ENCODE results near the gene AAK1. TPM values are rescaled to one million over a fixed set of nuclear protein-coding genes. Genes with fewer than 3 reads are reported as not detected.

The AAK1 gene
- polyA plus RNA-seq, 1 donor from 2014 or later: 26.7 TPM

DNA sequence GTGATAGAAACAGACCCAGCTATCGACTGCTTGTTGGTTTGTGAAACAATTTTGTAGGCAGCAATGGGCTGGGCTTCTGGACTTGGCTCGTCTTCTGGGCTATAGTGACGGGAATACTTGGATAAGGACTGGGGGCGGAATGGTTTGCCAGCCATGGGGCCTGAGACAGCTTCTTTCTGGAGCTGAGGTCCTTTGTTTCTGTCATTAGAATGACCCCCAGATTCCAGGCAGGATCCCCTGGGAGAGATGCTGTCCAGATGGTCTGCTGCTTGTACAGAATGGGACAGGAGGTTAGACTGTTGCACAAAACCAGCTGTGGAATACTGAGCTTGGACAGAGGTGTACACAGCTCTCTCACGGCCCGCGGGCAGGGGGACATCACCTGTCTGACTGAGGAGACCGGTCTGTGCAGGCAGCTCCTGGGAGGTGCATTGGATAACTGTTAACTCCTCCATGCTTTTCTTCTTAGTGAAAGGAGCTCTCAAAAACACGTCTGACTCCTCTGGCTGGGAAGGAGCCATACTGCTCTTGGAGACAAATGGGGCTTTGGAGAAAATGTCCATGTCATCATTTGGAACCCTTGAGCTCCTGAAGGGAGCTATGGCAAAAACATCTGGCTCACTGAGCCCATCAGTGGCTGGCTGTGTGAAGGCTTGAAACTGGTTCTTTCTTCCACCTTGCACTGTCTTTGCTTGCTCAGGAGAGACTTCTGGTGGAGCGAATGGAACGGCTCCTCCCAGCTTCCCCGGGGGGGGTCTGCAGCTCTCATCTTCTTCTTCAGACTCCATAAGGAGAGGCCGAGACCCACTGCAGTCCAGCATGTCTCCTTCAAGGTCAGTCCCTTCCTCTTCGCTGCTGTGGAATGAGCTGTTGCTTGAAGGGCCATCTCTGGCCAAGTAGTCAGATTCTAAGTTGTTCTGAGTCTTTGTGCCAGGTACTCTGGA, 177.8 kb downstream of the AAK1 start:
- H3K27me3 ChIP-seq (ENCODE audit: insufficient read depth, low read depth, low read length): no peaks in the 10 kb centered on the region
- H3K9me2 ChIP-seq (ENCODE audit: insufficient read depth, low read length): no peaks in the 10 kb centered on the region
- no peak overlapping the region for H3K4me2 ChIP-seq (ENCODE audit: low read length)
- H4K20me1 ChIP-seq (ENCODE audit: insufficient read depth): no peaks in the 10 kb centered on the region
- H3K36me3 ChIP-seq (ENCODE audit: insufficient read depth, low read length): no peaks in the 10 kb centered on the region
- no peak overlapping the region for H3K9ac ChIP-seq (ENCODE audit: low read length)
- no peaks in the 10 kb centered on the region for H3K9me3 ChIP-seq (ENCODE audit: low read length)
- TF ChIP-seq SMC3 (conservative IDR thresholded peaks at IDR 0.05; ENCODE audit: poor library complexity) (no peak), CTCF (IDR thresholded peaks at IDR 0.05; ENCODE audit: poor library complexity, severe bottlenecking) (no peak), MXI1 (conservative IDR thresholded peaks at IDR 0.05; ENCODE audit: poor library complexity, severe bottlenecking) (no peak), RAD21 (conservative IDR thresholded peaks at IDR 0.05) (no peak), TAF1 (IDR thresholded peaks at IDR 0.05; ENCODE audit: low read depth) (no peak), EZH2 (IDR thresholded peaks at IDR 0.05; ENCODE audit: borderline replicate concordance, insufficient read depth, low read length, poor library complexity, severe bottlenecking) (no peak), POLR2AphosphoS5 (IDR thresholded peaks at IDR 0.05) (no peak), EP300 (conservative IDR thresholded peaks at IDR 0.05; ENCODE audit: poor library complexity, severe bottlenecking) (no peak)
- TF ChIP-seq, protein P1, sequence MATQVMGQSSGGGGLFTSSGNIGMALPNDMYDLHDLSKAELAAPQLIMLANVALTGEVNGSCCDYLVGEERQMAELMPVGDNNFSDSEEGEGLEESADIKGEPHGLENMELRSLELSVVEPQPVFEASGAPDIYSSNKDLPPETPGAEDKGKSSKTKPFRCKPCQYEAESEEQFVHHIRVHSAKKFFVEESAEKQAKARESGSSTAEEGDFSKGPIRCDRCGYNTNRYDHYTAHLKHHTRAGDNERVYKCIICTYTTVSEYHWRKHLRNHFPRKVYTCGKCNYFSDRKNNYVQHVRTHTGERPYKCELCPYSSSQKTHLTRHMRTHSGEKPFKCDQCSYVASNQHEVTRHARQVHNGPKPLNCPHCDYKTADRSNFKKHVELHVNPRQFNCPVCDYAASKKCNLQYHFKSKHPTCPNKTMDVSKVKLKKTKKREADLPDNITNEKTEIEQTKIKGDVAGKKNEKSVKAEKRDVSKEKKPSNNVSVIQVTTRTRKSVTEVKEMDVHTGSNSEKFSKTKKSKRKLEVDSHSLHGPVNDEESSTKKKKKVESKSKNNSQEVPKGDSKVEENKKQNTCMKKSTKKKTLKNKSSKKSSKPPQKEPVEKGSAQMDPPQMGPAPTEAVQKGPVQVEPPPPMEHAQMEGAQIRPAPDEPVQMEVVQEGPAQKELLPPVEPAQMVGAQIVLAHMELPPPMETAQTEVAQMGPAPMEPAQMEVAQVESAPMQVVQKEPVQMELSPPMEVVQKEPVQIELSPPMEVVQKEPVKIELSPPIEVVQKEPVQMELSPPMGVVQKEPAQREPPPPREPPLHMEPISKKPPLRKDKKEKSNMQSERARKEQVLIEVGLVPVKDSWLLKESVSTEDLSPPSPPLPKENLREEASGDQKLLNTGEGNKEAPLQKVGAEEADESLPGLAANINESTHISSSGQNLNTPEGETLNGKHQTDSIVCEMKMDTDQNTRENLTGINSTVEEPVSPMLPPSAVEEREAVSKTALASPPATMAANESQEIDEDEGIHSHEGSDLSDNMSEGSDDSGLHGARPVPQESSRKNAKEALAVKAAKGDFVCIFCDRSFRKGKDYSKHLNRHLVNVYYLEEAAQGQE (IDR thresholded peaks at IDR 0.05; ENCODE audit: borderline replicate concordance): no peak
- H3K4me3 ChIP-seq (ENCODE audit: low read length): no peak overlapping the region
- H3K79me2 ChIP-seq (replicated peaks; ENCODE audit: insufficient read depth, low read length): no peaks in the 10 kb centered on the region
- no peak overlapping the region for H2AFZ ChIP-seq (ENCODE audit: low read depth, low read length)
- no peak overlapping the region for H3K27ac ChIP-seq (ENCODE audit: low read length)
- no peaks in the 10 kb centered on the region for H3F3A ChIP-seq (ENCODE audit: insufficient read depth, low read length, poor library complexity, severe bottlenecking)

GRCh38 chr2:69464575-69464974, 179.0 kb downstream of the AAK1 start:
- H3K9me2 ChIP-seq (ENCODE audit: insufficient read depth, low read length): no peaks in the 10 kb centered on the region
- no peak overlapping the region for H3K27ac ChIP-seq (ENCODE audit: low read length)

More at GRCh38 chr2:69464575-69464974, 179.0 kb downstream of the AAK1 start:
- Histone ChIP-seq H3K9me3 (ENCODE audit: low read length) (no peaks in the 10 kb centered on the region), H3K4me2 (ENCODE audit: low read length) (no peak overlapping the region), H3F3A (ENCODE audit: insufficient read depth, low read length, poor library complexity, severe bottlenecking) (no peaks in the 10 kb centered on the region), H2AFZ (ENCODE audit: low read depth, low read length) (no peak overlapping the region), H3K36me3 (ENCODE audit: insufficient read depth, low read length) (no peaks in the 10 kb centered on the region), H3K9ac (ENCODE audit: low read length) (no peak overlapping the region), H3K27me3 (ENCODE audit: insufficient read depth, low read depth, low read length) (no peaks in the 10 kb centered on the region), H4K20me1 (ENCODE audit: insufficient read depth) (no peaks in the 10 kb centered on the region), H3K79me2 (replicated peaks; ENCODE audit: insufficient read depth, low read length) (no peaks in the 10 kb centered on the region), H3K4me3 (ENCODE audit: low read length) (no peak overlapping the region)
- TF ChIP-seq MXI1 (conservative IDR thresholded peaks at IDR 0.05; ENCODE audit: poor library complexity, severe bottlenecking) (no peak), EZH2 (IDR thresholded peaks at IDR 0.05; ENCODE audit: borderline replicate concordance, insufficient read depth, low read length, poor library complexity, severe bottlenecking) (no peak), TAF1 (IDR thresholded peaks at IDR 0.05; ENCODE audit: low read depth) (no peak), POLR2AphosphoS5 (IDR thresholded peaks at IDR 0.05) (no peak), RAD21 (conservative IDR thresholded peaks at IDR 0.05) (no peak), SMC3 (conservative IDR thresholded peaks at IDR 0.05; ENCODE audit: poor library complexity) (no peak), CTCF (IDR thresholded peaks at IDR 0.05; ENCODE audit: poor library complexity, severe bottlenecking) (no peak), EP300 (conservative IDR thresholded peaks at IDR 0.05; ENCODE audit: poor library complexity, severe bottlenecking) (no peak)
- TF ChIP-seq, protein P1 (IDR thresholded peaks at IDR 0.05; ENCODE audit: borderline replicate concordance): no peak

Data from neural cell (in vitro differentiated cells).